Keratinocyte (primary cell): Measurements from ENCODE around the gene VARS1. TPM values are rescaled to one million over a fixed set of nuclear protein-coding genes. Genes with fewer than 3 reads are reported as not detected.
A peak's percentile ranks its signal among the peaks of the same experiment; 100 is the strongest.
"Not testable (repeated sequence)": the region's sequence is repeated elsewhere in the genome, so short reads cannot be mapped to it uniquely, and the experiment has no call there.

ENCODE experiments used
- DNase-seq: peaks from one replicate; pipeline ENCODE4 v3.0.0-alpha.2; 2011; ENCODE audit warnings: low read depth, missing footprints, low spot score
- FAIRE-seq: peaks from 2 replicates; lab custom pipeline; 2011; peaks lifted over from hg19 to GRCh38; lab: Jason Lieb, UNC
- H2AFZ ChIP-seq: 2 replicates; pipeline ENCODE4 v1.6.0; 2012; ENCODE audit warnings: low read length, control low read depth, inconsistent platforms; ENCODE audit not compliant: control insufficient read depth
- H3K27ac ChIP-seq: 2 replicates; pipeline ENCODE4 v1.5.1; 2011; ENCODE audit warnings: low read length; ENCODE audit not compliant: control insufficient read depth, insufficient read depth
- H3K27me3 ChIP-seq: 3 replicates; pipeline ENCODE4 v1.6.0; 2011; ENCODE audit warnings: low read length; ENCODE audit not compliant: control insufficient read depth, insufficient read depth; ENCODE audit errors: extremely low read depth
- H3K36me3 ChIP-seq, 2 experiments: 2 replicates in 1 of 2; 3 replicates in 1 of 2; pipeline ENCODE4 v1.5.1; 2011; ENCODE audit warnings: low read length in 2 of 2, mild to moderate bottlenecking in 1 of 2; ENCODE audit not compliant: control insufficient read depth in 2 of 2, insufficient read depth in 2 of 2; ENCODE audit errors: extremely low read depth in 1 of 2
- H3K4me1 ChIP-seq: 3 replicates; pipeline ENCODE4 v1.5.1; 2011; ENCODE audit warnings: low read length; ENCODE audit not compliant: control insufficient read depth, insufficient read depth; ENCODE audit errors: extremely low read depth
- H3K4me2 ChIP-seq: 3 replicates; pipeline ENCODE4 v1.6.0; 2011; ENCODE audit warnings: low read depth, low read length; ENCODE audit not compliant: control insufficient read depth, insufficient read depth; ENCODE audit errors: extremely low read depth
- H3K4me3 ChIP-seq, 3 experiments: fragments of 200-600 bp in 1 of 3; sonication (generic) in 1 of 3; 2 replicates in 2 of 3; 3 replicates in 1 of 3; pipeline ENCODE4 v1.5.1; 2011 to 2016; ENCODE audit warnings: low read length in 3 of 3, mild to moderate bottlenecking in 3 of 3, control low read depth in 2 of 3, inconsistent platforms in 1 of 3, low read depth in 1 of 3, mixed read lengths in 1 of 3, mixed run types in 1 of 3, moderate library complexity in 1 of 3; ENCODE audit not compliant: control insufficient read depth in 2 of 3, insufficient read depth in 2 of 3; ENCODE audit errors: extremely low read depth in 1 of 3
- H3K79me2 ChIP-seq: 2 replicates; pipeline ENCODE4 v1.6.0; 2012; ENCODE audit warnings: low read length; ENCODE audit not compliant: control insufficient read depth, insufficient read depth
- H3K9ac ChIP-seq: 3 replicates; pipeline ENCODE4 v1.6.0; 2011; ENCODE audit warnings: low read length; ENCODE audit not compliant: control insufficient read depth, insufficient read depth; ENCODE audit errors: extremely low read depth
- H3K9me1 ChIP-seq: 3 replicates; pipeline ENCODE4 v1.6.0; 2011; ENCODE audit warnings: low read length; ENCODE audit not compliant: control insufficient read depth, insufficient read depth; ENCODE audit errors: extremely low read depth
- H3K9me3 ChIP-seq: 2 replicates; pipeline ENCODE4 v1.5.1; 2012; ENCODE audit warnings: low read depth, low read length; ENCODE audit not compliant: control insufficient read depth
- H4K20me1 ChIP-seq: 3 replicates; pipeline ENCODE4 v1.6.0; 2011; ENCODE audit warnings: low read length; ENCODE audit not compliant: control insufficient read depth, insufficient read depth; ENCODE audit errors: extremely low read depth
- CTCF ChIP-seq, 3 experiments: IDR thresholded peaks in 1 of 3; conservative IDR thresholded peaks in 1 of 3; optimal IDR thresholded peaks in 1 of 3; 2 replicates in 2 of 3; 3 replicates in 1 of 3; pipeline versions ENCODE3 to v1.5.1; 2011; ENCODE audit warnings: low read length in 3 of 3, mild to moderate bottlenecking in 3 of 3, moderate library complexity in 2 of 3, control low read depth in 1 of 3, inconsistent platforms in 1 of 3; ENCODE audit not compliant: insufficient read depth in 2 of 3; ENCODE audit errors: extremely low read depth in 1 of 3
- EZH2 ChIP-seq: IDR thresholded peaks from one replicate; pipeline ENCODE4 v1.6.1; 2012; ENCODE audit warnings: inconsistent platforms, mild to moderate bottlenecking, low read length, moderate library complexity
- dilution Hi-C: fragments of 300-500 bp; cut with MboI; formaldehyde crosslinking; loops from one replicate; pipeline ENCODE4 v1.7.0; 2020; ENCODE audit warnings: low sequenced_read_pairs; ENCODE audit not compliant: extremely low pct_ligation_motif_present
- polyA plus RNA-seq, 5 experiments: library from polyadenylated mRNA; depleted of rRNA in 3 of 5; stranded (reverse) in 3 of 5; stranded (forward) in 1 of 5; unstranded in 1 of 5; fragments of >200 nt; gene quantifications; 1 replicate in 1 of 5; 2 replicates in 3 of 5; 3 replicates in 1 of 5; pipeline versions ENCODE4 v1.2.1 to v1.2.3, GENCODE V29; 2011 to 2012; ENCODE audit warnings: missing spikeins in 2 of 5, low read depth in 1 of 5, low replicate concordance in 1 of 5

The VARS1 gene
- polyA plus RNA-seq, 1 donor (not counting 4 experiments of a cell fraction or from before 2014, with no cell fraction given): 26.3 TPM

- H3K9ac ChIP-seq: no peak overlapping the region
- peaks cover 2% of the 10 kb centered on the region for H3K9me1 ChIP-seq
- H3K27ac ChIP-seq: no peak overlapping the region
- no peak for TF ChIP-seq EZH2
- TF ChIP-seq CTCF (optimal IDR thresholded peaks at IDR 0.05 in 1 of 3, IDR thresholded peaks at IDR 0.05 in 1 of 3, conservative IDR thresholded peaks at IDR 0.05 in 1 of 3; ENCODE audit: extremely low read depth in 1 of 3, insufficient read depth in 2 of 3, low read length in 3 of 3): no peak
- no peak overlapping the region for H3K4me3 ChIP-seq
- H2AFZ ChIP-seq: no peak overlapping the region
- H4K20me1 ChIP-seq: peaks cover 27% of the 10 kb centered on the region
- H3K36me3 ChIP-seq: peaks cover 23 to 25% of the 10 kb centered on the region in 2 experiments
- dilution Hi-C loops: no loop called here
- H3K4me2 ChIP-seq: no peak overlapping the region
- no peaks in the 10 kb centered on the region for H3K9me3 ChIP-seq
- no peaks in the 10 kb centered on the region for H3K27me3 ChIP-seq
- H3K4me1 ChIP-seq: peaks cover 14% of the 10 kb centered on the region
- FAIRE-seq: no peak
- no peak for DNase-seq
- H3K79me2 ChIP-seq: peaks cover 21% of the 10 kb centered on the region
Measured at GRCh38 chr6:31842053-31842452, 46.5 kb upstream of the VARS1 start.

DNA sequence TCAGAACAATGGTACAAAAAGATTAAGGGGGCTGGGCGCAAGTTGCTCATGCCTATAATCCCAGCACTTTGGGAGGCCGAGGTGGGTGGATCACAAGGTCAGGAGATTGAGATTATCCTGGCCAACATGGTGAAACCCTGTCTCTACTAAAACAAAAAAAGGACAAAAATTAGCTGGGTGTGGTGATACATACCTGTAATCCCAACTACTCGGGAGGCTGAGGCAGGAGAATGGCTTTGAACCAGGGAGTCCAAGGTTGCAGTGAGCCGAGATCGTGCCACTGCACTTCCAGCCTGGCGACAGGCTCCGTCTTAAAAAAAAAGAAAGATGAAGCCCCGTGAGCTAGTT is 44.2 kb upstream of the VARS1 start:
- H3K4me2 ChIP-seq, H2AFZ ChIP-seq, H3K27me3 ChIP-seq, FAIRE-seq, H3K9ac ChIP-seq, H3K4me3 ChIP-seq, H3K9me1 ChIP-seq, DNase-seq, dilution Hi-C loops, H3K9me3 ChIP-seq, H3K27ac ChIP-seq: not testable (repeated sequence)
- H3K4me1 ChIP-seq: peaks cover 15% of the 10 kb centered on the region
- H3K36me3 ChIP-seq: peaks cover 23 to 37% of the 10 kb centered on the region in 2 experiments
- H3K79me2 ChIP-seq: peaks cover 44% of the 10 kb centered on the region
- peaks cover 39% of the 10 kb centered on the region for H4K20me1 ChIP-seq

- Histone ChIP-seq H3K27me3 (no peaks in the 10 kb centered on the region), H2AFZ (no peak overlapping the region), H3K9ac (no peak overlapping the region), H3K9me1 (peaks cover 2% of the 10 kb centered on the region), H3K4me2 (peak overlapping the region; percentile 27), H3K4me1 (peaks cover 15% of the 10 kb centered on the region), H4K20me1 (peaks cover 39% of the 10 kb centered on the region), H3K9me3 (no peaks in the 10 kb centered on the region), H3K27ac (no peak overlapping the region), H3K36me3 (peaks cover 23 to 37% of the 10 kb centered on the region in 2 experiments), H3K4me3 (peak overlapping the region in 1 of 3 experiments; percentile 34), H3K79me2 (peaks cover 45% of the 10 kb centered on the region)
- DNase-seq (no peak), FAIRE-seq (no peak)
- dilution Hi-C loops: no loop called here
- no peak for TF ChIP-seq CTCF (optimal IDR thresholded peaks at IDR 0.05 in 1 of 3, IDR thresholded peaks at IDR 0.05 in 1 of 3, conservative IDR thresholded peaks at IDR 0.05 in 1 of 3; ENCODE audit: extremely low read depth in 1 of 3, insufficient read depth in 2 of 3, low read length in 3 of 3)
- TF ChIP-seq EZH2: no peak
Measured at GRCh38 chr6:31838968-31839367, 43.4 kb upstream of the VARS1 start.

- dilution Hi-C loops, FAIRE-seq, H3K27ac ChIP-seq, DNase-seq, H3K9me3 ChIP-seq, H3K27me3 ChIP-seq, H2AFZ ChIP-seq, H3K9me1 ChIP-seq: not testable (repeated sequence)
- H3K9ac ChIP-seq: peak overlapping the region; percentile 97
- H3K36me3 ChIP-seq: peaks cover 23 to 37% of the 10 kb centered on the region in 2 experiments
- H3K79me2 ChIP-seq: peaks cover 45% of the 10 kb centered on the region
- peaks cover 15% of the 10 kb centered on the region for H3K4me1 ChIP-seq
- peak overlapping the region in 2 of 3 experiments; percentile 78 to 92 for H3K4me3 ChIP-seq
- peak overlapping the region; percentile 95 for H3K4me2 ChIP-seq
- peaks cover 39% of the 10 kb centered on the region for H4K20me1 ChIP-seq
Measured at GRCh38 chr6:31838114-31838553, 42.6 kb upstream of the VARS1 start.
